NCI-H146 treated with DMSO at 0.1 percent for 48 hours (cell line): ENCODE results near the gene GRM1.

Experiments
- DNase-seq: peaks from one replicate; lab custom pipeline; 2025; ENCODE audit not compliant: unreplicated experiment; lab: John Stamatoyannopoulos, UW

The GRM1 gene

DNA sequence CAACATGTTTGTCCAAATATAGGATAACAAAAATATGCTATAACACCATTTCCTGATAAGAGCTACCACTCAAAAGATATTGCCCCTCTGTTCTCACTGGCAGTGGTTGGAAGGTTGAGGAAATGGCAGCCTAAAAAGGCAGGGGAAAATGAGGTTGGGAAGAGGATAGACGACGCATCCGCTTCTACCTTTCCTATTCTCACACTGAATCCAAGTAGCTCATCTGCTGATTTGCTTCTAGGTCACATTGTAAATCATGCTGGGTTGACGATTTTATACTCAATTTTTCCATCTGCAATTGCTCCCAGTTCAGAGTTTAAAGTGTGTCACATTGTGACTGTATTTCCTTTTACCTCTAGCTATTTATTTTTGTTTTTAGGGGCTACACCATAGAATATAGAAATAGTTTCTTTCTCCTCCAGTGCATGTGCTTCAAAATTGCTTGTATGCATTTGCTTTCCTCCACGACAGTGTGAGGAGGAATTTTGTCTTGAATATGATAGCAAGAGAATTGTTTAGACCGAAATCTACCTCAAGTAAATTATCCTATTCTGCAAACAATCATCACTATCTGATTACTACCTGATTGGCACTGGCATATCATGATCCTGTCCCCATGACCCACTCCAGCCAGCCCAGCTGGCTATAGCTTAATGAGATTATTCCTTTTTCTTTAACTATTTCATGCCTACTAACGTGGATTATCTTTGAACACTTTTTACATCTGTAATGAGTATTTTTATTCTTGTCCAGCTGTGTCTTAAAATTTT, 335.2 kb downstream of the GRM1 start:
- DNase-seq: no peak

GRCh38 chr6:146364816-146365594, 336.1 kb downstream of the GRM1 start:
- DNase-seq: no peak

DNA sequence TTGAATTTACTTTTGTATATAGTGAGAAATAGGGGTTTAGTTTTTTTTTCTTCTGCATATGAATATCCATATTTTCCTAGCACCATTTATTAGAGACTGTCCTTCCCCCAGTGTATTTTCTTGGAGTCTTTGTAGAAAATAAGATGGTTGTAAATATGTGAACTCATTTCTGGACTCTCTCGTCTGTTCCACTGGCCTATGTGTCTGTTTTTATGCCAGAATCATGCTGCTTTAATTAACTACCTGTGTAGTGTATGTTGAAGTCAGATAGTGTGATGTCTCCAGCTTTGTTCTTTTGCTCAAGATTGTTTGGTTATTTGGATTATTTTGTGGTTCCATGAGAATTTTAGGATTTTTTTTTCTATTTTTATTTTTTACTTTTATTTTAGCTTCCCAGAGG, 338.2 kb downstream of the GRM1 start:
- DNase-seq: no peak

DNA sequence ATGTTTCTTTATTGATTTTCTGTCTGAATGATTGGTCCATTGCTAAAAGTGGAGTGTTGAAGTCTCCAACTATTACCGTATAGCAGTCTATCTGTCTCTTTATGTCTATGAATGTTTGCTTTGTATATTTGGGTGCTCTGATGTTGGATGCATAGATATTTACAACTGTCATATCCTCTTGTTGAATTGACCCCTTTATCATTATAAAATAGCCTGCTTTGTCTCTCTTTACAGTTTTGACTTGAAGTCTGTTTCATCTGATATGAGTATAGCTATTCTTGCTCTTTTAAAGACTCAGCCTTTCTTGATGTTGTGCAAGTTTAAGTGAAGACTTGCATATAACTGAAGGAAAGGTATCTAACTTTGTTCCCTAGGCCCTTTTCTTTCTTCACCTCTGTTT, 341.0 kb downstream of the GRM1 start:
- DNase-seq: no peak

DNA sequence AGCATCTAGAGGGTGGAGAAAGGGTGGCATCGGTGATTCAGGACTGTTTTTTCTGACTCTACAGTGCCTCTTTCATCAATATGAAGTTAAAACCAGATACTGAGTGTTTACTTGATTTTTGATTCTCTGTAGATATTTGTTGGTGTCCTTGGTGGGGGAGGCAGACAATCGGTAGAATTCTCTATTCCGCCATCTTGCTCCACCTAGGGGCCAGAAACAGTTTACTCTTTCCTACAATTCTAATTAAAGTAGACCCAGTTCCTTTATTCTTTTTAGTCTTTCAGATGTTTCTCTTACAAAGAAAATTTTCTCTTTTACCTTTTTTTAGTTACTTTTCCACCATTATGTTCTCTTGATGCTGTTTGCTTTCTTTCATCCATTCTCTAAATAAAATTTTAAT, 352.6 kb downstream of the GRM1 start:
- no peak for DNase-seq

GRCh38 chr6:146388736-146389364, 360.0 kb downstream of the GRM1 start:
- no peak for DNase-seq

DNA sequence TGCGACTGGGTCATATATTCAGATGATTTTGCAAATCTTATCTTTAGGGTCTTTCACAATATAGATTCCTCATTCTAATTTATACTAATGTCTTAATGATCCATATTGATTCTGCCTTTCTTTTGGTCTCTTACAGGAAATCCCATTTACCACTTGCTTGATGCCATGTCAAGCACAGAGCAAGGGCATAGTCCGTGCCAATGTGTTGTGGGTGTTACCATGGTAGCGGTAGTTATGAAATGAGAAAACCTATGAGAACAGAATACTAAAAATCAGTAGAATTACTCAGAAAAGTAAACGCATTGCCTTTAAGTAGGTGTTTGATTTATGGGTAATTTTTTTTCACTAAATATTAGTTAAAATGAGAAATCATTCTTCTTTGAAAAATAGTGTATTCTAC, 360.9 kb downstream of the GRM1 start:
- DNase-seq: no peak

- DNase-seq: no peak
Observed at GRCh38 chr6:146397638-146398037, 368.8 kb downstream of the GRM1 start.

- DNase-seq: no peak
Observed at GRCh38 chr6:146402476-146402875, 373.6 kb downstream of the GRM1 start.

GRCh38 chr6:146408583-146408982, 379.7 kb downstream of the GRM1 start:
- DNase-seq: no peak

DNA sequence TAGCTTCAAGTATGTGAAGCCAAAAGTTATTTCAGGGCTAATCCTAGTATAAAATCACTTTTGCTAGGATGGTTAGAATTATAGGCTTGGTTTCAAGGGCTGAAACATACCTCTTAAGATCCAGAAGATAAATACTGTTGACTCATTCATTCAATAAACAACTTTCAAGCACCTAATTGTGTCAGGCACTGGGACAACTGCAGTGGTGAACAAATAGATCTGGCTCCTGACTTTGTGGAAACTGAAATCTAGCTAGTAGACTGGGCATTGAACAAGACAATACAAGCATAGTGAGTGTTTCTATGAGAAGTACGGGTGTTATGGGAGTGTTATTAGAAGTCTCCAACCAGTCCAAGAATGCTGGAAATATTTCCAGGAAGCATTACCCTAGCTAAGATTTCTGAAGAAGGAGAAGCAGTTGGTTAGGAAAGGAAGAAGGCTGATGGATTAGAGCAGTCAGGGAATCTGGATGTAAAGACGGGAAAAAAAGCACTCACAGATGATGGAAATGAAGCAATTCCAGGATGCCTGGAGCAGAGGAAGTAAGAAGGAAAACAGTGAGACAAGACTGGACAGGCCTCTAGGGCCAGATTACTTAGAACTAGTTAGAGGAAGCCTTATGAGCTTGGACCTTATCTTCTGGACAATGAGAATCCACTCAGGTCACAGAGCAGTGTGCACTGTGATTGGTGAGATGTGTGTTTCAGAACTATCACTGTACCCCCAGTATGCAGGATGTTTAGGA, 382.2 kb downstream of the GRM1 start:
- DNase-seq: no peak

DNA sequence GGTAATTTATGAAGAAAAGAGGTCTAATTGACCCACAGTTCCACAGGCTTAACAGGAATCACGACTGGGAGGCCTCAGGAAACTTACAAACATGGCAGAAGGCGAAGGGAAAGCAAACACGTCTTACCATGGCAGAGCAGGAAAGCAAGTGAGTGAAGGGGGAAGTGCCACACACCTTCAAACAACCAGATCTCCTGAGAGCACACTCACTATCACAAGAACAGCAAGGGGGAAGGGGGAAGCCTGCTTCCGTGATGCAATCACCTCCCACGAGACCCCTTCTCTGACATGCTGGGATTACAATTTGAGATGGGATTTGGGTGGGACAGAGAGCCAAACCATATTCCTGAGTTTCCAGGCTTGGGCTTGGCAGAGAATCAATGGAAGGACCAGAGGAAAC, 390.7 kb downstream of the GRM1 start:
- no peak for DNase-seq

DNA sequence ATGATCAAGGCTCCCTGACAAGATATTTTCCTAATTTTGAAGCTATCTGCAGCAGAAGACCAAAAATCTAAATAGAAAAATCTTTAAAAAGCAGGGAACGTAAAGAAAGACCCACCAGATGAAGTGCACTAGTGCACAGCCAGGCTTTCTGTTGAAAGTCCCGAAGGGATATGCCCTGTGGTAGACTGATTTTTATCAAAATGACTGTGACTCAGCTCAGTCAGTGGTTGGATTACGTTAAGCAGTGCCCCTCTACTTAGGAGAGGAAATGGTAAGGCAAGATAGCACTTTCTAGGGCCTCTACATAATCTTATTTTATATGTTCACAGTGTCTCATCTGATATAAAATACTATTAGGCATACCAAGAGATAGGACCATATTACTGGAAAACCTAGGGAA, 391.4 kb downstream of the GRM1 start:
- no peak for DNase-seq

DNA sequence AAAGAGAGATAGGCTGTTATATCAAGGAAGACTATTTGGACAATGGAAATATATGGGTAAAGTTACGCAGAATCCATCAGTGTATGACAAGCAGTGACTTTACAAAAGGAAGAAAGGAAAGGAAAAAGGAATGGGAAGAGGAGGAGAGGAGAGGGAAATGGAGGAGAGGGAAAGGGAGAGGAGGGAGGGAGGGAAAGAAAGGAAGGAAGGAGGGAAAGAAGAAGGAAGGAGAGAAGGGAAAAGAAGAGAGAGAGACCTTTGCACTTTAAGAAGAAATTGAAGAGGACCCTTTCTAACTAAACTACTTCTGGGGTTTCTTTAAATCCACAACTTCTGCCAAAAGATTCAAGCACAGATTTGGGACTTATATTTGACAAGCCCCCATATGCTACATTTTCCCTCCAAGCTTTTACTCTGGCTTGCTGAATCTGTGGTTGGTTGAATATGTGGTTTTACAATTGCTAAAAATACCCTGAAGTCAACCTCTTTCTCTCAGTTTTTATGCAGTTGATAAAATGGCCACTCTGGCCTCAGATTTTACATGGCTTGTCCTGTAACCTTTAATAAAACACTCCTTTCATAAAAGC, 394.0 kb downstream of the GRM1 start:
- no peak for DNase-seq

DNA sequence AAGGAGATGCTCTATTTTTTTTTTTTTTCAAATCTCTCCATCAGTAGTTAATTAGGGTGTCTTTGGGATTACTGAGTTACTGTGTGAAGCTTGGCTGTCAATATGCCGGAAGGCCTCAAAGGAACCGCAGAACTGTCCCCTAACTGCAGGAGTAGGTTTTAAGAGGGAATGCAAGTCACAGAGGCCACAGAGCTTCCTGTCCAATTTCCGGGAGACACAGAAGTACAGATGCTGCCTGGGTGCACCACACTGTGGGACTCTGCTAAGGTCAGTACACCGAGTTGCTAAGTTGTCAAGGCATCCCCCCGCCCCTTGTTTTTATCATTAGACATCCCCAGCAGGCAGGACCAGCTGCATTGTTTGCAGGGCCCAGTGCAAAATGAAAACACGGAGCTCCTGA, 394.6 kb downstream of the GRM1 start:
- no peak for DNase-seq

DNA sequence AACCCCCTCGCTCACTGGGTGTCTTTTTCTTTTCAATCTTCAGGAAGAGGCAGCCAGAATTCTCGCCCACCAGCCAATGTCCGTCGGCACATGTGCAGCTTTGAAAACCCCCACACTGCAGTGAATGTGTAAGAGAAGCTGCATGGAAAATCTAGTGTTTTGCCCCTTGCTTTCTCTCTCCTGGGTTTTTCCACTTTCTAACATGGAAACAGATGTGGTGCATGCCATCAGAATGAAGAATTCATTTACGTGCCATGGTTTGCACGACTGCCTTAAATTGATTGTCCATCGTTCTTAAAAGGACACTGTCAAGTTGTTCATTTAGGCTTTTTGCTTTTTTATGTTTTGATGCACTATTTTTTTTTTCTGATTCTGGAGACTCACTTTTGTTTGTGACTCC, 397.7 kb downstream of the GRM1 start:
- DNase-seq: no peak

- no peak for DNase-seq
Observed at GRCh38 chr6:146429831-146430230, 401.0 kb downstream of the GRM1 start.

DNA sequence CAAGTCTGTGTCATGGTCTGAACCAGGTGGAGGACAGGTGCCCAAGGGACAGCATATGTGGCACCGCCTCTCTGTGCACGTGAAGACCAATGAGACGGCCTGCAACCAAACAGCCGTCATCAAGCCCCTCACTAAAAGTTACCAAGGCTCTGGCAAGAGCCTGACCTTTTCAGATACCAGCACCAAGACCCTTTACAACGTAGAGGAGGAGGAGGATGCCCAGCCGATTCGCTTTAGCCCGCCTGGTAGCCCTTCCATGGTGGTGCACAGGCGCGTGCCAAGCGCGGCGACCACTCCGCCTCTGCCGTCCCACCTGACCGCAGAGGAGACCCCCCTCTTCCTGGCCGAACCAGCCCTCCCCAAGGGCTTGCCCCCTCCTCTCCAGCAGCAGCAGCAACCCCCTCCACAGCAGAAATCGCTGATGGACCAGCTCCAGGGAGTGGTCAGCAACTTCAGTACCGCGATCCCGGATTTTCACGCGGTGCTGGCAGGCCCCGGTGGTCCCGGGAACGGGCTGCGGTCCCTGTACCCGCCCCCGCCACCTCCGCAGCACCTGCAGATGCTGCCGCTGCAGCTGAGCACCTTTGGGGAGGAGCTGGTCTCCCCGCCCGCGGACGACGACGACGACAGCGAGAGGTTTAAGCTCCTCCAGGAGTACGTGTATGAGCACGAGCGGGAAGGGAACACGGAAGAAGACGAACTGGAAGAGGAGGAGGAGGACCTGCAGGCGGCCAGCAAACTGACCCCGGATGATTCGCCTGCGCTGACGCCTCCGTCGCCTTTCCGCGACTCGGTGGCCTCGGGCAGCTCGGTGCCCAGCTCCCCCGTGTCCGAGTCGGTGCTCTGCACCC, 405.2 kb downstream of the GRM1 start:
- no peak for DNase-seq

DNA sequence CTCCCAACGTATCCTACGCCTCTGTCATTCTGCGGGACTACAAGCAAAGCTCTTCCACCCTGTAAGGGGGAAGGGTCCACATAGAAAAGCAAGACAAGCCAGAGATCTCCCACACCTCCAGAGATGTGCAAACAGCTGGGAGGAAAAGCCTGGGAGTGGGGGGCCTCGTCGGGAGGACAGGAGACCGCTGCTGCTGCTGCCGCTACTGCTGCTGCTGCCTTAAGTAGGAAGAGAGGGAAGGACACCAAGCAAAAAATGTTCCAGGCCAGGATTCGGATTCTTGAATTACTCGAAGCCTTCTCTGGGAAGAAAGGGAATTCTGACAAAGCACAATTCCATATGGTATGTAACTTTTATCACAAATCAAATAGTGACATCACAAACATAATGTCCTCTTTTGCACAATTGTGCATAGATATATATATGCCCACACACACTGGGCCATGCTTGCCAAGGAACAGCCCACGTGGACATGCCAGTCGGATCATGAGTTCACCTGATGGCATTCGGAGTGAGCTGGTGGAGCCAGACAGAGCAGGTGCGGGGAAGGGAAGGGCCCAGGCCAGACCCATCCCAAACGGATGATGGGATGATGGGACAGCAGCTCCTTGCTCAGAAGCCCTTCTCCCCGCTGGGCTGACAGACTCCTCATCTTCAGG, 406.0 kb downstream of the GRM1 start:
- DNase-seq: no peak

GRCh38 chr6:146441907-146442306, 413.0 kb downstream of the GRM1 start:
- no peak for DNase-seq
